Epithelial cell of proximal tubule (primary cell): Measurements from ENCODE around the gene BMP8B. TPM values are rescaled to one million over a fixed set of nuclear protein-coding genes. Genes with fewer than 3 reads are reported as not detected.

ENCODE experiments used
- DNase-seq: peaks from one replicate; pipeline ENCODE4 v3.0.0-alpha.2; 2011; ENCODE audit warnings: low read depth
- H3K4me3 ChIP-seq: 2 replicates; pipeline ENCODE4 v1.5.1; 2011; ENCODE audit warnings: low read depth, mild to moderate bottlenecking, low read length
- total RNA-seq: library from RNA; depleted of rRNA; stranded (reverse); fragments of >200 nt; gene quantifications from 2 replicates; pipeline ENCODE4 v1.2.3, GENCODE V29; 2015
- TF ChIP-seq, protein P1 (sequence below): conservative IDR thresholded peaks from 2 replicates; pipeline ENCODE4 v1.5.1; 2012; ENCODE audit warnings: low read depth, mild to moderate bottlenecking, low read length

Gene BMP8B
- total RNA-seq, 1 donor from 2014 or later, result 1.9 TPM

DNA sequence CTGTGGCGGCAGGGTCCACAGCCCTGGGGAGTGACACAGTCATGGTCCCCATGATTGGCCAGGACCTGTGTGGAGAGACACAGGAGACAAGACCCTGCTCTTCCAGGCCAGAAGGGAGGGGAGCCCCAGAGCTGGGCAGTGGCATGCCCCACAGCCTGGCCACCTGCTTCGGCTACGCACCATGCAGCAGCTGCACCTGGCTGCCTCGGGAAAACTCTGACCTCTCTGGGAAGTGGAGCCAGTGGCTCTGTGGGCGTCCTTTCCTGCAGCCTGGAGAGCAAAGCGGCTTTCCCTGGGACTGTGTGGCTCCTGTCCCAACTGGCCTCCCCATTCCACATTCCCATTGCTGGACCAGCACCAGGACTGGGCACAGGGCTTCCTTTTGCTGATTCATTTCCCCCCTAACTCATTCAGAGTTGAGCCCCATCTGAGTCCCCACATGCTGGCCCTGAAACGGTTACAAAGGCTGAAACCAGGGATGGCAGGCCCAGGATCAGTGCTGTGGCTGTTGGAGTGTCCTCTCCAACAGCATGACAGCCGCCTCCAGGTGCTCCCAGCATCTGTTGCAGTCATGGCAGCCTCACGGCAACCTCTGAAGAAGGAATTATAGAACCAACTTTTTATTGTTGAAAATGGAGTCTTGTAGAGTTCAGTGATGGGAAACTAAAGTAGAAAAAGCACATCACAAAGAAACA, 32.6 kb downstream of the BMP8B start:
- H3K4me3 ChIP-seq, result no peak overlapping the region
- no peak for DNase-seq
- TF ChIP-seq, protein P1, sequence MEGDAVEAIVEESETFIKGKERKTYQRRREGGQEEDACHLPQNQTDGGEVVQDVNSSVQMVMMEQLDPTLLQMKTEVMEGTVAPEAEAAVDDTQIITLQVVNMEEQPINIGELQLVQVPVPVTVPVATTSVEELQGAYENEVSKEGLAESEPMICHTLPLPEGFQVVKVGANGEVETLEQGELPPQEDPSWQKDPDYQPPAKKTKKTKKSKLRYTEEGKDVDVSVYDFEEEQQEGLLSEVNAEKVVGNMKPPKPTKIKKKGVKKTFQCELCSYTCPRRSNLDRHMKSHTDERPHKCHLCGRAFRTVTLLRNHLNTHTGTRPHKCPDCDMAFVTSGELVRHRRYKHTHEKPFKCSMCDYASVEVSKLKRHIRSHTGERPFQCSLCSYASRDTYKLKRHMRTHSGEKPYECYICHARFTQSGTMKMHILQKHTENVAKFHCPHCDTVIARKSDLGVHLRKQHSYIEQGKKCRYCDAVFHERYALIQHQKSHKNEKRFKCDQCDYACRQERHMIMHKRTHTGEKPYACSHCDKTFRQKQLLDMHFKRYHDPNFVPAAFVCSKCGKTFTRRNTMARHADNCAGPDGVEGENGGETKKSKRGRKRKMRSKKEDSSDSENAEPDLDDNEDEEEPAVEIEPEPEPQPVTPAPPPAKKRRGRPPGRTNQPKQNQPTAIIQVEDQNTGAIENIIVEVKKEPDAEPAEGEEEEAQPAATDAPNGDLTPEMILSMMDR, result no peak

DNA sequence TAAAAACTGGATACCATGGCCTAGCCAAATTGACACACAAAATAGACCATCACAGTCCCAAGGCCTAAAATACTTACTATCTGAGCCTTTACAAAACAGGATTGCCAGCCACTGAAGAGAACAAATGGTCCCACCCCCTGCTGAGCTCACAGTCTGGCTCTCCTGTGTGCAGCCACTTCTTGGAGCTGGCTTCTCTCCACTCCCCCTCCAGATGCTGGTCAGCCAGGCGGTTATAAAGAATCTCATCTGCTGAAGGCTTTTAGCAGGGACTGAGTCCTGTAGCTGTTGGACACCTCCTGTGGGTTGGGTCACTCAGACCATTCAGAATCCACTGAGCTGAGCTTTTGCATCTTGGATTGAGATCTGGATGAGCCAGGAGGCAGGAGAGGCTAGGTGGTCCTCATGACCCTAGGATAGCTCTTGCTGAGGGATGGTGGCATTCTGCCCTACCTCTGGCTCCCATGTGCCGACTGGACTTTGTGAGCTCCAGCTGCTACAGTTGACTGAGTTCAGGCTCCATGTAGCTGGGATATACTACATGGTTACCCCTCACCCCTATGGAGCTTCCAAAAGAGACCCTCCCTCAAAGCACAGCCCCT, 33.7 kb downstream of the BMP8B start:
- H3K4me3 ChIP-seq, result no peak overlapping the region
- DNase-seq, result no peak
- TF ChIP-seq, protein P1, result no peak

DNA sequence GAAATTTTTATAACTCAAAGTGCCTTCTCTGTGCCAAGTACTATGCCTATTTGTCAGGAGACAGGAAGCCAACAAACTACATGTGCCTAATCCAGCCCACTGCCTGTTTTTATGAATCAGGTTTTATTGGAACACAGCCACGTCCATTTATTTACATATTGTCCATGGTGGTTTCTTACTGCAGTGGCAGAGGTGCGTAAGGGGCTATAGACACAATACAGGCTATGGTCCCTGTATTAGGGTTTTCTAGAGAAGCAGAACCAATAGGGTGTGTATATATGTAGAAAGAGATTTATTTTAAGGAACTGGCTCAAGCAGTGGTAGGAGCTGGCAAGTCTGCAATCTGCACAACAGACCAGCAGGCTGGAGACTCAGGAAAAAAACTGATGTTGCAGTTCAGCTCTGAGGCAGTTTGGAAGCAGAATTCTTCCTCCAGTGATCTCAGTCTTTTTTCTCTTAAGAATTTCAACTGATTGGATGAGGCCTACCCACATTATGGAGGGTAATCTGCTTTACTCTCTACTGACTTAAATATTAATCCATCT, 34.6 kb downstream of the BMP8B start:
- TF ChIP-seq, protein P1, result no peak
- no peak for DNase-seq
- H3K4me3 ChIP-seq, result no peak overlapping the region

DNA sequence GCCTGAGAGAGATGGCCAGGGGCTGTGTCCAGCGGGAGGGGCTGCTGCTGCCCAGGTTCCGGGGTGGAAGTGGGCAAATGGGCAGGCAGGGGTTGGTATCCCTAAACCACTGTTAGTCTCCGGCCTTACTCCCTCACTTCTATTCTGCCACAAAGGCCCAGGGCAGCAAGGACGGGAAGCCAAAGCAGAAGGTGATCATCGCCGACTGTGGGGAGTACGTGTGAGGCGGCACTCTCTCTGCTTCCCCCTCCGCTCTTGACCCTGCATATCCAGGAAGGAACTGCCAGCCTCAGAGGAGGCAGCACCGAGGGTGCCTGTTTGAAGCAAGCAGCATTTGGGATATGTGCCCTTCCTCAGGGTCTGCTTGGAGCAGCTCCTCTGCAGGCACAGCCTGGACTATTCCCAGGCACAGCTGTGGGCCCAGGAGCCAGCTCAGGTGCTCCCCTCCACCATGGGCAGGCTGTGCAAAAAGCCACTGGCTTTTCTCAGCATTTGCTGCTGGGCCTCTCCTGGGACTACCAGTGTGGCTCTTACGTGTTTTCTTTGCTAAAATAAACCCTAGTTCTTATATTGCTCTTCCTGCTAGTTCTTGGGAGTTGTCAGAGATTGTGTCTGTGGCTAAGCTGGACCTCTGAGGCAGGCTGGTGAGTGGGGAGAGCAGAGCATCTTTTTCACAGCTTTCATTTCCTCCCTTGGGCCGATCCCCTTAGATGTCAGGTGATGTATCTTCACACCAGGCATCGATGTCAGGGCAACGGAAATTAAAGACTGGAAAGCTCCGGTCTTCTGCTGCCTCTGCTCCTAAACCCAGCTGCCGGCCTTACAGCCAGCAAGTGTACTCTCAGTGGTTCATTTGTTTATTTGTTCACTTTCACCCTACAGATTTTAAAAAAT, 35.3 kb downstream of the BMP8B start:
- TF ChIP-seq, protein P1, result no peak
- no peak for DNase-seq
- H3K4me3 ChIP-seq, result no peak overlapping the region

DNA sequence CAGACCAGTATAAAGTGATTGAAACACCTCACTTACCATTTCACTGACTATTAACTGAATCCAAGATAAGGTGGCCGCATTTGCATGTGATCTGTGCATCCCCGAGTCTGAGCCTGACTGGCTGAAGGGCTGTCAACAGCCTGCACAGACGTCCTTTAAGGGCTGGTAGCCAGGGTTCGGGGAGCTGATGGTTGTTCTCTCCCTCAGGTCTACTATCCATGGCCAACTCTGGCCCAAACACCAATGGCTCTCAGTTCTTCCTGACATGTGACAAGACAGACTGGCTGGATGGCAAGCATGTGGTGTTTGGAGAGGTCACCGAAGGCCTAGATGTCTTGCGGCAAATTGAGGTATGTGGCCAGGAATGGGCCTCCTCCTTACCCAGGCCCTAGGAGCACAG, 36.0 kb downstream of the BMP8B start:
- TF ChIP-seq, protein P1, result no peak
- DNase-seq, result no peak
- H3K4me3 ChIP-seq, result no peak overlapping the region

DNA sequence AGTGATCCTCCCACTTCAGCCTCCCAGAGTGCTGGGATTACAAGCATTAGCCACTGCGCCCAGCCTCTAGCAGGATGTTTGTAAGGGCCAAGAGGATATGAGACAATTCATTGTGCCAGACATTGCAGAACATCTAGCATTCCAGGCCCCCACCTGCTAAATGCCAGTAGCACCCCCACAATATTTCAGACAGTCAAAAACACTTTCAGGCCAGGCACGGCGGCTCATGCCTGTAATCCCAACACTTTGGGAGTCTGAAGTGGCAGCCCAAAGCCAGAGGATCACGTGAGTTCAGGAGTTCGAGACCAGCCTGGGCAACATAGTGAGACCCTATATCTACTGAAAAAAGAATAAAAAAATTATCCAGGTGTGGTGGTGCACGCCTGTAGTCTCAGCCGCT, 37.1 kb downstream of the BMP8B start:
- TF ChIP-seq, protein P1, result no peak
- DNase-seq, result no peak
- no peak overlapping the region for H3K4me3 ChIP-seq
